GM19463 (cell line): ENCODE results near the gene CACNA2D2.

ENCODE experiments used
- ATAC-seq: cut with Tn5 transposase; IDR thresholded peaks from one replicate; pipeline ENCODE4 v1.9.1; 2021; ENCODE audit warnings: mild to moderate bottlenecking, moderate library complexity; ENCODE audit not compliant: unreplicated experiment

CACNA2D2 gene

GRCh38 chr3:50435371-50436113 is 67.9 kb downstream of the CACNA2D2 start:
- ATAC-seq = no peak

GRCh38 chr3:50433954-50434353 is 69.5 kb downstream of the CACNA2D2 start:
- no peak for ATAC-seq

GRCh38 chr3:50430950-50431435 is 72.4 kb downstream of the CACNA2D2 start:
- no peak for ATAC-seq

GRCh38 chr3:50430191-50430590 is 73.2 kb downstream of the CACNA2D2 start:
- no peak for ATAC-seq

GRCh38 chr3:50428007-50428633 is 75.3 kb downstream of the CACNA2D2 start:
- no peak for ATAC-seq

GRCh38 chr3:50427217-50427616 is 76.2 kb downstream of the CACNA2D2 start:
- no peak for ATAC-seq

GRCh38 chr3:50425911-50426310 is 77.5 kb downstream of the CACNA2D2 start:
- ATAC-seq = no peak

- ATAC-seq = no peak
These were observed 79.9 kb downstream of the CACNA2D2 start for GRCh38 chr3:50423543-50423942.

GRCh38 chr3:50422153-50422552 is 81.3 kb downstream of the CACNA2D2 start:
- ATAC-seq = no peak

- no peak for ATAC-seq
These were observed 83.7 kb downstream of the CACNA2D2 start for GRCh38 chr3:50419595-50420370.

- ATAC-seq = no peak
These were observed 84.6 kb downstream of the CACNA2D2 start for GRCh38 chr3:50418850-50419249.

GRCh38 chr3:50417637-50418033 is 85.8 kb downstream of the CACNA2D2 start:
- no peak for ATAC-seq

- ATAC-seq = no peak
These were observed 86.4 kb downstream of the CACNA2D2 start for GRCh38 chr3:50416736-50417636.

GRCh38 chr3:50415816-50416215 is 87.6 kb downstream of the CACNA2D2 start:
- no peak for ATAC-seq

GRCh38 chr3:50415061-50415460 is 88.4 kb downstream of the CACNA2D2 start:
- no peak for ATAC-seq

GRCh38 chr3:50414616-50415015 is 88.8 kb downstream of the CACNA2D2 start:
- no peak for ATAC-seq

GRCh38 chr3:50412231-50412754 is 91.1 kb downstream of the CACNA2D2 start:
- ATAC-seq = no peak

GRCh38 chr3:50411229-50411628 is 92.2 kb downstream of the CACNA2D2 start:
- ATAC-seq = no peak

- no peak for ATAC-seq
These were observed 92.8 kb downstream of the CACNA2D2 start for GRCh38 chr3:50410608-50411139.

- no peak for ATAC-seq
These were observed 93.2 kb downstream of the CACNA2D2 start for GRCh38 chr3:50410185-50410584.
